GM18519 (cell line): Measurements from ENCODE around the gene RBBP5.
"Not testable (repeated sequence)": the region's sequence is repeated elsewhere in the genome, so short reads cannot be mapped to it uniquely, and the experiment has no call there.

ENCODE experiments used
- ATAC-seq: cut with Tn5 transposase; IDR thresholded peaks from one replicate; pipeline ENCODE4 v1.9.1; 2021; ENCODE audit warnings: mild to moderate bottlenecking, moderate library complexity; ENCODE audit not compliant: unreplicated experiment, low FRiP score

The RBBP5 gene

GRCh38 chr1:205121660-205122488 lies at the start of gene RBBP5:
RBBP5 (minus strand) TSS chr1:205121978; CDS start chr1:205121873, 105 bp downstream.
- peak; percentile 92 for ATAC-seq

DNA sequence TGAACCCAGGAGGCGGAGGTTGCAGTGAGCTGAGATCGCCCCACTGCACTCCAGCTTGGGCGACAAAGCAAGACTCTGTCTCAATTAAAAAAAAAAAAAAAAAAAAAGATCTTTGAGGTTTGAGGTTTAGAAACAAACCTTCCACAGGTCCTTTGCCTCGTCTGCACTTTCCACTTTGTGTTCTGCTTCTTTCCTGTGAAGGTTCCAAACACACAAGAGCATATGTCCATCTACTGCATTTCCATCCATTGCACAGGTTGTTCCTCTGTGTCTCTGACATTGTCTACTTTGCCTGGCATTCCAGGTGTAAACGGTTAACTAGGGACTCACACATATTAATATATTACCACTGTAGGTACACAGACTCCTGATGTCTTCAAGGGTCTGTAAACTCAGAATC lies 49.6 kb upstream of the RBBP5 start:
- no peak for ATAC-seq

DNA sequence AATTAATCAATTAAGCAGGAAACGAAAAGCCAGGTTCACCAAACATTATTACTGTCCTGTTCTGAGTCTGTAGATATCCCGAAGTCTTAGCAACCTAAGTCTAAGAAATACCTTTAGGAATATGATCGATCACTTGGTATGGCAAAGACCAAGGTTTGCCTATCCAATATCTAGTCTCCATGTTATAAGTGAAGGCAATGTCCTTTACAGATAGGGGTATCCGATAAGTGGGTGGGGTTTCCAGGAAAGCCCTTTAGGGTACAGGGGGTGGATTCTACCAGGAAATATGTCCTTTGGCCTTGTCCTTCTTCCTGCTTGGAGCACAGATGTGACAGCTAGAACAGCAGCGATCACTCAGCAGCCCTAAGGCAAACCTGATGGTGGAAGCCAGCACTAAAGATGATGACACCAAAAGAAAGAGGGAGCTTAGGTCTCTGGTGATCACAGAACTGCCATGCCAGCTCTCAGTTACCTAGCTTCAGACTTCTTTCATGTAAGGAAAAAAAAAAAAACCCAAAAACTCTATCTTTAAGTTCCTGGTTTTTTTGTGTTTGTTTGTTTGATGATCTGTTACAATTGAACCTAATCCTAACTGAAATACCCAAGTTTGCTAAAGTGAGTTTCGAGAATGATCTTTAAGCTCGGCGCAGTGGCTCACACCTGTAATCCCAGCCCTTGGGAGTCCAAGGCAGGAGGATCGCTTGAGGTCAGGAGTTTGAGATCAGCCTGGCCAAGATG lies 48.9 kb upstream of the RBBP5 start:
- ATAC-seq, result no peak

- no peak for ATAC-seq
Measured at GRCh38 chr1:205169248-205169647, 47.5 kb upstream of the RBBP5 start.

GRCh38 chr1:205168291-205168690 lies 46.5 kb upstream of the RBBP5 start:
- no peak for ATAC-seq

- ATAC-seq, result no peak
Measured at GRCh38 chr1:205162301-205162700, 40.5 kb upstream of the RBBP5 start.

GRCh38 chr1:205161076-205161475 lies 39.3 kb upstream of the RBBP5 start:
- no peak for ATAC-seq

- ATAC-seq, result no peak
Measured at GRCh38 chr1:205158048-205158616, 36.4 kb upstream of the RBBP5 start.

DNA sequence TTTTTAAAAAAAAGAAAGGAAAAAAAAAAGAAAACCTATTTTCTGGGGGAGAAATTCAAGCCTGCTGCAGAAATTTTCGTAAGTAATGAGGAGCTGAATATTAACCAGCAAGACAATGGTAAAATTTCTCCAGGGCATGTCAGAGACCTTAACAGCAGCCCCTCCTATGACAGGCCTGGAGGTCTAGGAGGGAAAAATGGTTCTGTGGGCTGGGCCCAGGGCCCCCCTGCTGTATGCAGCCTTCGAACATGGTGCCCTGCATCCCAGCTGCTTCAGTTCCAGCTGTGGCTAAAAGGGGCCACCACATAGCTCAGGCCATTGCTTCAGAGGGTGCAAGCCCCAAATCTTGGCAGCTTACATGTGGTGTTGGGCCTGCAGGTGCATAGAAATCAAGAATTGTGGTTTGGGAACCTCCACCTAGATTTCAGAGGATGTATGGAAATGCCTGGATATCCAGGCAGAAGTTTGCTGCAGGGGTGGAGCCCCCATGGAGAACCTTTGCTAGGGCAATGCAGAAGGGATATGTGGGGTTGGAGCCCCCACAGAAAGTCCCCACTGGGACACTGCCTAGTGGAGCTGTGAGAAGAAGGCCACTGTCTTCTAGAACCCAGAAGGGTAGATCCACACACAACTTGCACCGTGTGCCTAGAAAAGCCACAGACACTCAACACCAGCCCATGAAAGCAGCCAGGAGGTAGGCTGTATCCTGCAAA lies 34.0 kb upstream of the RBBP5 start:
- ATAC-seq, result not testable (repeated sequence)

- ATAC-seq, result no peak
Measured at GRCh38 chr1:205152505-205152904, 30.7 kb upstream of the RBBP5 start.

- no peak for ATAC-seq
Measured at GRCh38 chr1:205150651-205151428, 29.1 kb upstream of the RBBP5 start.

DNA sequence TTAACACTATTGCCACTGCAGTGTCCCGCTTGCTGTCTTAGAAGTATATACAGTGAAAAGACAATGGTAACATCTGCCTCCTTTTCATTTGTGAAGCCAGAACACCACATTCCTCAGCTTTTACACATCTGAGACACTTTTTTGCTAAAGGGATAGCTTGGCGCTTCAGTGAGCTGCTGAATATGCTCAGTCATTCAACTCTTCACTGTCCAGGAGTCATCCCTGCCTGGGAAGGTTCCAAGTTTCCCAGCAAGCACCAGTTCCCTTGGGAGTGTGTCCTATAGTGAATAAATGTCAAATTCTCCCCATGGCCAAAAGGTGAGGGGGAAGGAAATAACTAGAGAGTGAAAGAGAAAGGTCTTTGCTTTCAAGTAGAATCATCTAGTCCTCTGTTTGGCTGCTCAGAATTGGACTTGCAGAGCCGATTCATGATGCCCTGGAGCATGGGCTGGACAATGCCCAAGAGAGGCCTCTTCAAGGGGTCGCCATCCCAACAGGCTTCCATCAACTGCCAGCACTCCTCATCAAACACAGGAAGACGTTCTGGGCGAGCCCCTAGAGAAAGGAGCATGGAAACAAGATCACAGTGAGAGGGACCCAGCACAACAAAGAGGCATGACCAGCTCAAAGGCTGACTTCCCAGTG lies 25.5 kb upstream of the RBBP5 start:
- ATAC-seq, result no peak

- no peak for ATAC-seq
Measured at GRCh38 chr1:205144751-205145150, 23.0 kb upstream of the RBBP5 start.

DNA sequence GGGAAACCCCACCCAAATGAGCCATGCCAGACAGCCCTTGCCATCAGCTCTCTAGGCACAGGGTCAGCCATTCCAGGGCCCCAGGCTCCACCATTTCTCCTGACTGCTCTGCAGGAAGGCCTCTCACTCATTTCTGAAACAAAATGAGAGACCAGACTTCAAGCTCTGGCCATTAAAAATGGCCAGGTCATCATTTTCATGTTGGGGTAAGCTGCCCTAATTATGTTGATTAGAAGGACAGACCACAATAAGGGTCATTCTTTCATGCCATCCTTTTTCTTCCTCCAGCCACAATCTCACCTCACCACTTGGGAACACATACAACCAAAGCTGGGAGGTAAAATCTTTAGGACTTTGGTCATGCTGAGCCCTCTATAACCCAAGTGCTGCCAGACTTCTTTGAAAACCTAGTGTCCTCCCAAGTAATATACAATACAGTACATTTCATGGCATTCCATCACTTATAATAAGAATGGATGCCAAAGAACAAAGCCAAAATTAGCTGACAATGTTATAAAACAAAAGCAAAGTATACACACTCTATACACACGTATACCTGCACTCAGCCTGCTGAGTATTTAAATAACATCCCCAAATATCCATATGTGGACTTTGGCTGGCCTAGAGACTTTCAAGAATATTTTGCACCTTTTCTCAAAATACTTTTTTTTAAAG lies 22.4 kb upstream of the RBBP5 start:
- no peak for ATAC-seq

DNA sequence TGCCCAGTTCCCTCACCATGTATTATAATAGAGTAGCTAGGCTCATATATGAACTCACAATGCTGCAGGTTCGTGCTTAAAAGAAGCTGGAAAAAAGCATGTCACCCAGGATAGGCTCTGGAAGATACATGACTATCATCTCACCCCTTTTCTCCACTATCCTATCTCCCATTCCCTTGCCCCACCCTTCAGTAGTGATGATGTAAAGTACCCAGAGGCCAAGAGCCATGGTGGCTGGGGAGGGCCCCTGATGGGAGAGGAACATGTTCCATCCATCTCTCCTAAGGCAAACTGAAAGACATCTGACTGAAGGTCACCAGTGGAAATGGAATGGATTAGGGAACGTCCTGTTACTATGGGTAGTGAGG lies 20.3 kb upstream of the RBBP5 start:
- no peak for ATAC-seq

DNA sequence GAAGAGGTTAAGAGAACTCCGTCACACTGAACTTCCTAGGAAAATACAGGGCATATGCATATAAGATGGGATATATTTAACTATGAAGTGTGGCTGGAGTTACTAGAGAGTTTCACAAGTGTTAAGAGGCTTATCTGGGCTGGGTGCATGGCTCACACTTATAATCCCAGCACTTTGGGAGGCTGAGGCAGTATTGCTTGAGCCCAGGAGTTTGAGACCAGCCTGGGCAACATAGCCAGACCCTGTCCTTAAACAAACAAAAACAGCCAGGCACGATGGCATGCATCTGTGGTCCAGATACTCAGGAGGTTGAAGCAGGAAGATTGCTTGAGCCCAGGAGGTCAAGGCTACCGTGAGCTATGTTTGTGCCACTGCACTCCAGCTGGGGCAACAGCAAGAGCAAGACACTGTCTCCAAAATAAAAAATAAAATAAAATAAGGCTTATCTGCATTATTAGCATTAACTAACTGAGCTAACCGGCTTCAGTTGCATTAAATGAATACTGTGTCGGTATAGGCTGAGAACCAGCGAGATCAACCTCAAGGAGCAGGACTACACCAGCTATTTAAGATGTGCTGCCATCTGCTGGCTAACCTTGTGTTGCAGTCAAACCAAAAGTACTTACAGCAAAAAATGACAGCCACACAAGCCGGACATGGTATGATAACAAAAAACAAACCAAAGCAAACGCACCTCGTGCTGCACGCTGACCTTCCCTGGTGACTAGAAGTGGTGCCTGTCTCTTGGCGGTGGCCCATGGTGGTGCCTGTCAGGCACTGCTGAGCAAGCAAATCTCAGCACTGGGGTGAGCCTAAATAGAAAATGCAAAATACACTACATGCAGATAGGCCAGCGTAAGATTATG lies 19.7 kb upstream of the RBBP5 start:
- ATAC-seq, result no peak

DNA sequence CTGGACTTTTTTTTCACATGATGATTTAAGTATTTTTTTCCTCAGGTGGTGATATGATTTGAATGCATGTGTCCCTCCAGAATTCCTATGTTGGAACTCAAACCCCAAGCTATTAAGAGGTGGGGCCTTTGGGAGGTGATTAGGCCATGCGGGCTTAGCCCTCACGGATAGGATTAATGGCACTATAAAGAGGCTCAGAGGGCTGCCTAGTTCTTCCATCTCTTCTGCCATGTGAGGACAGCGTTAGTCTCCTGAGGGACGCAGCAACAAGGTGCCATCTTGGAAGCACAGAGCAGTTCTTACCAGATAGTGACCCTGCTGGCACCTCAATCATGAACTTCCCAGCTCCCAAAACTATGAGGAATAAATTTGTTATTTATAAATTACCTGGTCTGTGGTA lies 18.3 kb upstream of the RBBP5 start:
- ATAC-seq, result no peak

DNA sequence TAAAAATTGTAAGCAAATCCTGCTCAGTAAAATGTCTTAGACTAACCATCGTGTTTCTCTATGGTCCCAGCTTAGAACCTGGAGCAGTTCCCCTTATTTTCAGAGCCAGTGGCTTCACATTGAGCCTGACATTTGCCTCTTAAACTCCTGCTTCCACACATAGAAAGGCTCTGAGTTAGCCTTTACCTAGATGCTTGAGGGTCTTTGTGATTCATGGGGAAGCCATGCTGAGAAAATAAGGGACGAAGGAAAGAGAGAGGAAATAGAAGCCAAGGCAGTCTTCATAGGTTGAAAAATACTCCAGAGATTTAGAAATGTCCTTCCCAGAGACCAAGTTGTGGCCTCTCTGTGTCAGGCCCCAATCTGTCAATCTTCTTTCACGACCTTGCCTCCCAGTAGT lies 16.1 kb upstream of the RBBP5 start:
- ATAC-seq, result no peak
